ENCODE data around the gene TRMT10B.
"Not testable (repeated sequence)": the region's sequence is repeated elsewhere in the genome, so short reads cannot be mapped to it uniquely, and the experiment has no call there.

Gene TRMT10B

GRCh38 chr9:37801959-37802711 lies 48.5 kb downstream of the TRMT10B start:
- DNase-seq = no peak

- no peak for DNase-seq
Observed at GRCh38 chr9:37806271-37806670, 52.7 kb downstream of the TRMT10B start.

GRCh38 chr9:37809676-37810075 lies 56.1 kb downstream of the TRMT10B start:
- not testable (repeated sequence) for DNase-seq

GRCh38 chr9:37811906-37812476 lies 58.4 kb downstream of the TRMT10B start:
- no peak for DNase-seq

GRCh38 chr9:37812773-37813379 lies 59.3 kb downstream of the TRMT10B start:
- no peak for DNase-seq

GRCh38 chr9:37818849-37819248 lies 65.2 kb downstream of the TRMT10B start:
- no peak for DNase-seq

GRCh38 chr9:37820142-37820541 lies 66.5 kb downstream of the TRMT10B start:
- no peak for DNase-seq

GRCh38 chr9:37825174-37825573 lies 71.6 kb downstream of the TRMT10B start:
- not testable (repeated sequence) for DNase-seq

- no peak for DNase-seq
Observed at GRCh38 chr9:37827483-37828165, 74.0 kb downstream of the TRMT10B start.
